HepG2 (cell line): Measurements from ENCODE around the gene PPDPF. TPM values are rescaled to one million over a fixed set of nuclear protein-coding genes. Genes with fewer than 3 reads are reported as not detected.

Experiments
- ADNP ChIP-seq: sonication (generic); formaldehyde crosslinking; IDR thresholded peaks from 2 replicates; pipeline ENCODE4 v1.4.0; 2020; ENCODE audit warnings: missing genetic modification reagents
- CEBPB ChIP-seq: IDR thresholded peaks from 2 replicates; pipeline ENCODE4 v1.6.1; 2011; ENCODE audit warnings: low read depth, low read length, improper control_type of control experiment, borderline replicate concordance
- ELF1 ChIP-seq: sonication (generic); formaldehyde crosslinking; IDR thresholded peaks from 2 replicates; pipeline ENCODE4 v1.4.0; 2020; ENCODE audit warnings: missing genetic modification reagents
- ETV6 ChIP-seq: sonication (generic); formaldehyde crosslinking; conservative IDR thresholded peaks from 2 replicates; pipeline ENCODE4 v1.4.0; 2020; ENCODE audit warnings: missing genetic modification reagents
- HINFP ChIP-seq: sonication (generic); formaldehyde crosslinking; IDR thresholded peaks from 2 replicates; pipeline ENCODE4 v1.4.0; 2020; ENCODE audit warnings: low read depth, mild to moderate bottlenecking, missing genetic modification reagents
- HNF4G ChIP-seq, 2 experiments: sonication (generic) in 1 of 2; formaldehyde crosslinking in 1 of 2; IDR thresholded peaks; 2 replicates each; pipeline versions ENCODE4 v1.4.0 to v1.6.1; 2011 to 2020; ENCODE audit warnings: borderline replicate concordance in 2 of 2, low read depth in 2 of 2, mild to moderate bottlenecking in 2 of 2, low read length in 1 of 2, missing genetic modification reagents in 1 of 2, moderate library complexity in 1 of 2
- HOMEZ ChIP-seq: IDR thresholded peaks from 2 replicates; pipeline ENCODE4 v1.6.1; 2016; ENCODE audit warnings: low read depth
- KLF13 ChIP-seq: sonication (generic); formaldehyde crosslinking; IDR thresholded peaks from 2 replicates; pipeline ENCODE4 v1.4.0; 2020; ENCODE audit warnings: mild to moderate bottlenecking, missing genetic modification reagents
- MLLT10 ChIP-seq: sonication (generic); formaldehyde crosslinking; IDR thresholded peaks from 2 replicates; pipeline ENCODE4 v1.4.0; 2020; ENCODE audit warnings: missing genetic modification reagents
- NFAT5 ChIP-seq: sonication (generic); formaldehyde crosslinking; IDR thresholded peaks from 2 replicates; pipeline ENCODE4 v1.4.0; 2020; ENCODE audit warnings: missing genetic modification reagents
- NR0B2 ChIP-seq: sonication (generic); formaldehyde crosslinking; IDR thresholded peaks from 2 replicates; pipeline ENCODE4 v1.4.0; 2020; ENCODE audit warnings: mild to moderate bottlenecking, missing genetic modification reagents
- SAFB2 ChIP-seq: sonication (generic); formaldehyde crosslinking; IDR thresholded peaks from 2 replicates; pipeline ENCODE4 v1.5.1; 2020; ENCODE audit warnings: missing genetic modification reagents, low read depth, mild to moderate bottlenecking, borderline replicate concordance
- ZBTB38 ChIP-seq: sonication (generic); formaldehyde crosslinking; IDR thresholded peaks from 2 replicates; pipeline ENCODE4 v1.5.1; 2020; ENCODE audit warnings: mild to moderate bottlenecking, missing genetic modification reagents
- ZHX1 ChIP-seq: sonication (generic); formaldehyde crosslinking; IDR thresholded peaks from 2 replicates; pipeline ENCODE4 v1.8.1; 2022; ENCODE audit warnings: low read depth, mild to moderate bottlenecking, missing genetic modification reagents
- ZNF20 ChIP-seq: sonication (generic); formaldehyde crosslinking; IDR thresholded peaks from 2 replicates; pipeline ENCODE4 v1.4.0; 2020; ENCODE audit warnings: mild to moderate bottlenecking, moderate library complexity, missing genetic modification reagents
- ZNF737 ChIP-seq: sonication (generic); formaldehyde crosslinking; IDR thresholded peaks from 2 replicates; pipeline ENCODE4 v1.5.0; 2020; ENCODE audit warnings: missing genetic modification reagents, mild to moderate bottlenecking, borderline replicate concordance
- ZNF879 ChIP-seq: sonication (generic); formaldehyde crosslinking; IDR thresholded peaks from 2 replicates; pipeline ENCODE4 v1.8.1; 2023; ENCODE audit warnings: missing genetic modification reagents
- polyA plus RNA-seq, 8 experiments: library from polyadenylated mRNA; depleted of rRNA in 3 of 8; stranded (reverse) in 7 of 8; unstranded in 1 of 8; fragments of >200 nt; fragmentation: Illumina TruSeq in 4 of 8; extraction: Trizol in 4 of 8; gene quantifications; 2 replicates each; pipeline versions ENCODE4 v1.2.1 to v1.2.3, GENCODE V29; 2011 to 2016; ENCODE audit warnings: low read depth in 4 of 8, missing spikeins in 1 of 8, mixed read lengths in 1 of 8; ENCODE audit not compliant: insufficient read depth in 1 of 8
- total RNA-seq, 5 experiments: library from RNA; depleted of rRNA; stranded (reverse); fragments of >200 nt; fragmentation: Illumina TruSeq; extraction: Trizol; gene quantifications; 2 replicates each; pipeline ENCODE4 v1.2.3, GENCODE V29; 2016; ENCODE audit warnings: low read depth in 1 of 5

The PPDPF gene
- total and polyA plus RNA-seq, 2 of the 13 experiments (the other 11 are each of a cell fraction or from before 2014, with no cell fraction given): 1.8 to 7.0 TPM

- TF ChIP-seq SAFB2 (CRISPR knock-in tag) (peak; percentile 56; the same call in 1 of the 2 replicates), CEBPB (no peak), KLF13 (CRISPR knock-in tag) (no peak), ETV6 (CRISPR knock-in tag) (no peak), ELF1 (CRISPR knock-in tag) (peak; percentile 47; the same call in 1 of the 2 replicates), NR0B2 (no peak), HOMEZ (CRISPR knock-in tag) (no peak), ZNF737 (CRISPR knock-in tag) (no peak), MLLT10 (CRISPR knock-in tag) (no peak), ZHX1 (CRISPR knock-in tag) (no peak), ZBTB38 (no peak), HINFP (CRISPR knock-in tag) (no peak), ADNP (CRISPR knock-in tag) (no peak), NFAT5 (no peak), ZNF20 (CRISPR knock-in tag) (no peak), ZNF879 (no peak), HNF4G (IDR thresholded peaks at IDR 0.05; ENCODE audit: borderline replicate concordance, low read depth, low read length) (peak; percentile 87), HNF4G (CRISPR knock-in tag; IDR thresholded peaks at IDR 0.05; ENCODE audit: borderline replicate concordance, low read depth) (peak; percentile 81; the same call in 1 of the 2 replicates)
Observed at GRCh38 chr20:63544241-63544957, 23.8 kb downstream of the PPDPF start (continued).
